Measurements from ENCODE around the gene CCNC.
A peak's percentile ranks its signal among the peaks of the same experiment; 100 is the strongest.

Gene CCNC

DNA sequence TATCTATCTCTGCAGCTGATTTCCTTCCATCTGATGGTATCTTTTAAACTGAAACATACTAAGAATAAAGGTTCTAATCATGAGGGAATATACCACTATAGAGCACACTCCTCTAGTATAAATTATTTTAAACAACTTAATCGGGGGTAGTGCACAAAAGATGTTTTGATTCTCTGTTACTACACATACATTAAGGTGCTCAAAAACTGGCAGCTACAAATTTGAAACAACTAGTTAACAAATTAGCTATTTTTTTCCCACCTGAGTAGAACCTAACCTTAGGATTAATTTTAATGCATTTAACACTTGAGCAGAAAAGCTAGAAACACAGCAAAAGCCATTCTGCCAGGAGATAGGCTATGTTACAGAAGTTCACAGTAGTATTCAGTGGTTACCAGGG is 23.0 kb downstream of the CCNC start:
- no peak for DNase-seq (ENCODE audit: low spot score)

DNA sequence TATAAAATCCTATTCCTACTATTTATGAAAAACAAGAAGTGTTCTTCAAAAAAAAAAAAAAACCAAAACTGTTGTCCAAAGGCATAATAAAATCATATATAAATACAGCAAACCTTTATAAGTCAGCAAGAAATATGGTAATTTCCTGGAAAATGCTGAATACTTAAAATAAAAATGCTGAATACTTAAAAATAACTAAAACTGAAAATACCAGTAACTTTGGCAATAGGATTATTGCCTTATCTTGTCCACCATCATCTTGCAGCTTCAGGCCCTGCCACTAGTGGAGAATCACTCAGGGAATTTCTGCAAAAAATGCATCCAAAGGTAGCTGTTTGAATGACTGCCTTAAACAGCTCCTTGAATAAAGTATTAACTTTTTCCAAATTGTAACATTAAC is 24.5 kb downstream of the CCNC start:
- DNase-seq (ENCODE audit: low spot score) = no peak

DNA sequence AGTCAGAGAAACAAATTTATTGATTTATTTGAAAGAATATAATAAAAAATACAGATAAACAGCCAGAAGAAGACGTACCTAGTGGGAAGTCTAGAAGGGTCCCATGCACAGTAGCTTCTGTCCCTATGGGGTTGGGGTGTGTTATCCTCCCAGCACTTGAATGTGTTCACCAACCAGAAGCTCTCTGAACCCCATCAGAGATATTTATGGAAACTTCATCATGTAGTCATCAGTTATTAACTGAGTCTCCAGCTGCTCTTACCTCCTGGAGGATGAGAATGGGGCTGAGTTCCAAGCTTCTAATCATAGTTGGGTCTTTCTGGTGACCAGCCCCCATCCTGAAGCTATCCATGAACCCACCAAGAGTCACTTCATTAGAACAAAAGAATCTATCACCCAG is 37.8 kb downstream of the CCNC start:
- DNase-seq (ENCODE audit: low spot score) = no peak

DNA sequence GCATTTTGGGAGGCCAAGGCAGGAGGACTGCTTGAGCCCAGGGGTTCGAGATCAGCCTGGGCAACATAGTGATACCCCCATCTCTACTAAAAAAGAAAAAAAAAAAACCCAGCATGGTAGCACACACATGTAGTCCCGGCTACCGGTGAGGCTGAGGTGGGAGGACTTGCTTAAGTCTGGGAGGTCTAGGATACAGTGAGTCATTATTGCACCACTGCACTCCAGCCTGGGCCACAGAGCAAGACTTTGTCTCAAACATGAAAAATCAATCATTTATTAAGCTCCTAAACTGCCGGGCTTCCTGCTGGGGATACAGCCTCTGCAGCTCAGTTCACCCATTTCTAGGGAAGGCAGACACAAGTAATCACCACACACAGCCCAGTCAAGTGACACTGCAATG is 45.9 kb downstream of the CCNC start:
- DNase-seq (ENCODE audit: low spot score) = no peak

DNA sequence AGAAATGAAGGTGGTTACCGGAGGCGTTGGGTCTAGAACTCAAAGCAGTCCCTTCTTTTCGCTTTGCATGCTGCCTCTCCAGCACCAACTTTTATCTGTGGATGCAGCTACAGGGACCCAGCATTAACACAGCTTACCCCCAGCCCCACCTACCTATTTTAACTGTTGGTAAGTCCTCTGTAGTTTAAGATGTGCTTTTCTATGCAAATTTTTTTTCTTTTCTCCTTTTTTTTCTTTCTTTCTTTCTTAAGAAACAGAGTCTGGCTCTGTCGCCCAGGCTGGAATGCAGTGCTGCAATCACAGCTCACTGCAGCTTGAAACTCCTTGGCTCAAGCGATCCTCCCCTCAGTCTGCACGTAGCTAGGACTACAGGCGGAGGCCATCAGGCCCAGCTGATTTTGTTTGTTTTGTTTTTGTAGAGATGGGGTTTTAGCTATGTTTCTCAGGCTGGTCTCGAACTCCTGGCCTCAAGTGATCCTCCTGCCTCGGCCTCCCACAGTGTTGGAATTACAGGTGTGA is 46.8 kb downstream of the CCNC start:
- DNase-seq (ENCODE audit: low spot score) = peak; percentile 15

DNA sequence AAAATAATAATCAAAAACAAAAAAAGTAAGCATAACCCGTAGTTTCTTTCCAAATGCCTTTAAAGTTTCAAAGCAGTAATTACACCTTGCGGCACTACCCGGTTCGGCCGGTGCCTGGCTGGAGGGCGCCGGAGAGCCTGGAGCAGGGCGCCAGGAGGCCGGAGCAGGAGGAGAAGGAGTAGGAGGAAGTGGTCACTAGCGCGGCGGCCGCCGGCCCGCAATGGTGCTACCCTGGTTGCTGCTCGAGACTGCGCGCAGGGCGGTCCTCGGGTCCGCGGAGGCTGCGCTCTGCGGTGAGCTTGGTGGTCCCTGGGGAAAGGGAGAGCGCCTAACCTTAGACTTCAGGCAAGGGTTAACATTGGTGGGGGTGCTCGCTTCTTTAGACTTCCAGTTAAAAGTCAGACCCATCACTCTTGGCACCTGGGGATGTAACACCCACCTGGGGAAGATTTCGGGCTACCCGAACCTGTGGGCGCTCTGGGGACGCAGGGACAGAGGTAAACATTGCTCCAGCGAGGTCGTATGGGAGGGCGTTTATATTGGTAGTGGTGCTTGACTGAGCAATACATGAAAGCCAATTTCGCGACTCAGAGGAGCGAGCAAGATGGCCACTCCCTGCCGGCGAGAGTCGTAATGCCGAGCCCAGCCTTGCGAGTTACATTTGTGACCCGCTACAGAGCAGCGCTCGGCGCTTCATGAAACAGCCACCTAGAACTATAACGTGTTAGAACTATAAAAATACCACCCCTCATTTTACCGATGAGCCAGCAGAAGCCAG is 47.4 kb downstream of the CCNC start:
- peak; percentile 92 for DNase-seq (ENCODE audit: low spot score)

DNA sequence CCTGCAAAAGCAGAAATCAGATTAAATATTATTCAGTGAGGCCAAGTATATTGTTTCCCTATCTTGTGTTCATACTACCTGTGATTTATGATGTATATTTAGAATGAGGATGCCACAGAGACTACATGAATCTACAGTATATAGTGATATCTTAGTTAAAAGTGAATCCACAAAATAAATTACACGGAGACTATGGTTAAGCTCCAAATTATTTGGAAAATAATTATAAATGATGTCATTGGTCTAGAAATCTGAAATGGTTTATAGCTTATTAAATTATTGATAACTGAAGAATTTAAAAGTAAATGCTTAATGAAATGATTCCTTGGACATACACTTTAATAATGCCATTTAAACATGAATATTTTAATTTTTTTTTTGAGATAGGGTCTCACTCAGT is 49.0 kb downstream of the CCNC start:
- DNase-seq (ENCODE audit: low spot score) = no peak

DNA sequence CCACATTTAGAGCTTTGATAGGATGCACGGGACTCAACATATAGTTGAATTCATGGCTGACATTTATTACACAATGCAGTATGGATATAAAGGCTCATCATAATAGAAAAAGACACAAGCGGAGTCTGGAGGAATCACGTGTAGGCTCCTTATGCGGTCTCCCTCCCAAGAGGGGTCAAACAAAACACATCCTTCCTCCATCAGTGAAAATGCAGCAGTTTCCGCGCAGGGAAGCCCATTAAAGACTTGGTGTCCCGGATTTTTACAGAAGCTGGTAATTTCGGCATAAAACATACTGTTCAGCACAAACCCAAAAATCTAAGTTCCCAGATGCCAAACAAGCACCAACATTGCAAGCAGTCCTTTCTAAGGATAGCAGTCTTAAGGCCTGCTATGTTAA is 54.4 kb downstream of the CCNC start:
- no peak for DNase-seq (ENCODE audit: low spot score)

DNA sequence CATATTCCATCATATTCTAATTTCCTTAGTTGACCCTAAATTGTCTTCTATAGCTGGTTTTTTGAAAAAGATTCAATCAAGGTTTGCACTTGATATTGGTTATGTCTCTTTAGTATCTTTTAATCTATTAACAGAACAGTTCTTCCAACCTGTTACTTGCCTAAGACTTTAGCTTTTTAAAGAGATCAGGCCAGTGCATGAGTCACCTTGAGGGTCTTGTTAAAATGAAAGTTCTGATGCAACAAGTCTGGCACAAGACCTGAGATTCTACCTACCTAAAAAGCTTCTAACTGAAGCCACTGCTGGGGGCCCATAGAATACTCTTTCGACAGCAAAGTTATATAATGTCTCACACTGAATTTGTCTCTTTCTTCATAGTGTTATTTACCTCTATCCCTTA is 56.4 kb downstream of the CCNC start:
- DNase-seq (ENCODE audit: low spot score) = no peak

DNA sequence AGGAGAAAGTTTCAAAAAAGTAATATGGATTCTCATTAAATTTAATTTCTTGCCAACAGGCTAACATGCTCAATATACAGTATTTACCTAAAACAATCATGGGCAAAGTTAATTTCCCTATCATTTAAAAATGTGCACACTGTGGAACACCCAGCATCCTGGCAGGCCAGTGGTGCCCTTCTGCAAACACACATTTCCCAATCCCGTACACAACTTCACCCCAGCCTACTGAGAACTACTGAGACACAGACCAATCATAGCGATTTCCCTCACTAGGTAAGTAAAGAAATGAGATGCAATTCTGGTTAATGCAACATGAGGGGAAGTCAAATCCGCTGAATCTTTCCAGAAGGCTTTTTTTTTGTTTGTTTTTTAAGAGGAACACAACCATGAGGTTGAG is 60.8 kb downstream of the CCNC start:
- no peak for DNase-seq (ENCODE audit: low spot score)

DNA sequence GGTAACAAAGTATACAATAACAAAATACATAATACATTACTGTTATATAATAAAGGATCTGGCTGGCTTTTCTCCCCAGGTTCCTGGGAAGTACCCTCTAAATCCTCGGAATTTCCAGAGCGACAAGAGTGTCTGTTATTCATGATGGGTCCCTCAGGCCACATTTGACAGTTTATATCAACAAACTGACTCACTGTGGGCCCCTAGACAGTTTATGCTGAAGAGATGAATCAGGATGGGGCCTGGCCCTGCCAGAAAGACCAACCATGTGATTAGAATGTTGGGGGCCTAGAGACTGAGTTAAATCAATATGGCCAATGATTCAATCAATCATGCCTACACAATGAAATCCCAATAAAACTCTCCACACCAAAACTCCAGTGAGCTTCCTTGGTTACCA is 66.7 kb downstream of the CCNC start:
- DNase-seq (ENCODE audit: low spot score) = no peak

DNA sequence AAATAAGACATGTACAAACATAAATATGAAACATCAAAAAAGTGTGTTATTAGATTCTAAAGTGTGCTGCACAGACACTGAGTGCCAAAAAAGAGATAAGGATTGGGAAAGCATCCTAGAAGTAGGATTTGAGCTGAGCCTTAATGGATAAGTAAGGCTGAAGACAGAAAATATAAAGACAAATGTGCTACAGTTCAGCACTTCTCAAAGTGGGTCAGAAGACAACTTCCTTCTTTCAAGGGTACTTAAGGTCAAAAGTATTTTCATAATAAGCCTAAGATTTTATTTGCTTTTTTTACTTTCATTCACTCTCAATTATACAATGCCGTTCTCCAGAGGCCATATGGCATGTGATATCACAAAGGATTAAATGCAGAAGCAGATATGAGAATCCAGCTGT is 70.0 kb downstream of the CCNC start:
- no peak for DNase-seq (ENCODE audit: low spot score)

DNA sequence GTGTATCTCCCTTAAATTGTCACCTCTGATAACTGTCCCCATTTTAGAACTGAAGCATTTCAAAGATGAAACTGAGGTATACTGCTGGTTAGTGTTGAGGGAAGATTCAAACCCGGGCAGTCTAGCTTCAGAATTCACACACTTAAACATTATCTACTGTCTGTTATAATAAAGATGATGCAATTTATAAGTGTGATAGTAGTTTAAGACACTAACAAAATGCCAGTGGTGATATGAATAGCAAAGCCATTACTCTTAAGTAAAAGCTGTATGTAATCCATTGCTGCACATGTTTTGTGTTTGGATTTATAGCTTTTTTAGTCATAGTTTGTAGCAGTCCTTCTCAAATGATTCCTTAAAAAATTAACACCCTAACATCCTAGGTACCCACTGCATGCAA is 73.0 kb downstream of the CCNC start:
- DNase-seq (ENCODE audit: low spot score) = no peak

Data from Ammon's horn (tissue), 1 donor.